Brain pericyte (primary cell): ENCODE measurements around the gene DAGLA.

Experiments
- DNase-seq: peaks from one replicate; pipeline ENCODE4 v3.0.0-alpha.2; 2012; ENCODE audit warnings: low read depth, low spot score

DAGLA gene

GRCh38 chr11:61778920-61779650 is 98.9 kb downstream of the DAGLA start:
- DNase-seq = no peak

GRCh38 chr11:61779666-61780525 is 99.7 kb downstream of the DAGLA start:
- no peak for DNase-seq

GRCh38 chr11:61780581-61781162 is 100.5 kb downstream of the DAGLA start:
- DNase-seq = no peak

- no peak for DNase-seq
These were observed 101.4 kb downstream of the DAGLA start for GRCh38 chr11:61781585-61781984.

- no peak for DNase-seq
These were observed 102.1 kb downstream of the DAGLA start for GRCh38 chr11:61782299-61782698.

- no peak for DNase-seq
These were observed 102.7 kb downstream of the DAGLA start for GRCh38 chr11:61782841-61783240.

GRCh38 chr11:61783717-61784505 is 103.7 kb downstream of the DAGLA start:
- no peak for DNase-seq

GRCh38 chr11:61784506-61784805 is 104.3 kb downstream of the DAGLA start:
- no peak for DNase-seq

- no peak for DNase-seq
These were observed 105.7 kb downstream of the DAGLA start for GRCh38 chr11:61785837-61786402.

GRCh38 chr11:61787928-61788491 is 107.8 kb downstream of the DAGLA start:
- no peak for DNase-seq

- peak; percentile 71 for DNase-seq
These were observed 111.6 kb downstream of the DAGLA start for GRCh38 chr11:61791737-61792309.

GRCh38 chr11:61792310-61793082 is 112.3 kb downstream of the DAGLA start, which contains the start of the genes FEN1 and TMEM258:
TSS of gene FEN1 (plus strand) at chr11:61792911. CDS start at chr11:61795362, 2,451 bp downstream.
TSS of gene TMEM258 (minus strand) at chr11:61792599. CDS start at chr11:61792558, 41 bp downstream.
- DNase-seq = peak; percentile 90

GRCh38 chr11:61793083-61793828 is 113.1 kb downstream of the DAGLA start:
- no peak for DNase-seq

- DNase-seq = no peak
These were observed 113.6 kb downstream of the DAGLA start for GRCh38 chr11:61793829-61794204.

- no peak for DNase-seq
These were observed 114.4 kb downstream of the DAGLA start for GRCh38 chr11:61794579-61794978.

- DNase-seq = no peak
These were observed 115.3 kb downstream of the DAGLA start for GRCh38 chr11:61795459-61795858.

- DNase-seq = no peak
These were observed 115.8 kb downstream of the DAGLA start for GRCh38 chr11:61795876-61796526.
